ENCODE results near the gene CBX7. TPM values are rescaled to one million over a fixed set of nuclear protein-coding genes. Genes with fewer than 3 reads are reported as not detected.

CBX7 gene
- total RNA-seq, 1 donor = 14.5 TPM

- H3K4me1 ChIP-seq (ENCODE audit: insufficient read depth, low read length) = no peaks in the 10 kb centered on the region
- H3K27me3 ChIP-seq (ENCODE audit: insufficient read depth, low read length) = peaks cover 13% of the 10 kb centered on the region
- H3K79me2 ChIP-seq (ENCODE audit: insufficient read depth, low read length) = no peaks in the 10 kb centered on the region
- no peaks in the 10 kb centered on the region for H4K20me1 ChIP-seq (ENCODE audit: insufficient read depth, low read length)
- peak; percentile 55 for DNase-seq (ENCODE audit: insufficient read length, low spot score, missing footprints)
- no peak overlapping the region for H3K27ac ChIP-seq (ENCODE audit: low read depth, low read length)
- H3K9me3 ChIP-seq (ENCODE audit: low read depth, low read length) = no peaks in the 10 kb centered on the region
- no peak overlapping the region for H2AFZ ChIP-seq (ENCODE audit: low read length)
- H3K4me3 ChIP-seq (ENCODE audit: insufficient read depth, low read length) = no peak overlapping the region
- H3K4me2 ChIP-seq (ENCODE audit: insufficient read depth, low read length) = no peak overlapping the region
- H3K36me3 ChIP-seq (ENCODE audit: insufficient read depth, low read length) = no peaks in the 10 kb centered on the region
- no peak for TF ChIP-seq CTCF (IDR thresholded peaks at IDR 0.05; ENCODE audit: extremely low read depth, low read depth, low read length)
These were observed 61.1 kb downstream of the CBX7 start for GRCh38 chr22:39091126-39092081.

- no peaks in the 10 kb centered on the region for H3K36me3 ChIP-seq (ENCODE audit: insufficient read depth, low read length)
- peaks cover 13% of the 10 kb centered on the region for H3K27me3 ChIP-seq (ENCODE audit: insufficient read depth, low read length)
- H2AFZ ChIP-seq (ENCODE audit: low read length) = no peak overlapping the region
- no peak overlapping the region for H3K27ac ChIP-seq (ENCODE audit: low read depth, low read length)
- H3K79me2 ChIP-seq (ENCODE audit: insufficient read depth, low read length) = no peaks in the 10 kb centered on the region
- H3K4me2 ChIP-seq (ENCODE audit: insufficient read depth, low read length) = no peak overlapping the region
- no peaks in the 10 kb centered on the region for H4K20me1 ChIP-seq (ENCODE audit: insufficient read depth, low read length)
- DNase-seq (ENCODE audit: insufficient read length, low spot score, missing footprints) = peak; percentile 85
- no peak for TF ChIP-seq CTCF (IDR thresholded peaks at IDR 0.05; ENCODE audit: extremely low read depth, low read depth, low read length)
- H3K4me1 ChIP-seq (ENCODE audit: insufficient read depth, low read length) = no peaks in the 10 kb centered on the region
- H3K4me3 ChIP-seq (ENCODE audit: insufficient read depth, low read length) = no peak overlapping the region
- H3K9me3 ChIP-seq (ENCODE audit: low read depth, low read length) = no peaks in the 10 kb centered on the region
These were observed 61.9 kb downstream of the CBX7 start for GRCh38 chr22:39090426-39091064.

- H3K4me3 ChIP-seq (ENCODE audit: insufficient read depth, low read length) = no peak overlapping the region
- peak; percentile 70 for DNase-seq (ENCODE audit: insufficient read length, low spot score, missing footprints)
These were observed 62.6 kb downstream of the CBX7 start for GRCh38 chr22:39089928-39090327.

More at GRCh38 chr22:39089928-39090327, 62.6 kb downstream of the CBX7 start:
- no peaks in the 10 kb centered on the region for H3K4me1 ChIP-seq (ENCODE audit: insufficient read depth, low read length)
- H4K20me1 ChIP-seq (ENCODE audit: insufficient read depth, low read length) = no peaks in the 10 kb centered on the region
- H3K27ac ChIP-seq (ENCODE audit: low read depth, low read length) = no peak overlapping the region
- H2AFZ ChIP-seq (ENCODE audit: low read length) = no peak overlapping the region
- TF ChIP-seq CTCF (IDR thresholded peaks at IDR 0.05; ENCODE audit: extremely low read depth, low read depth, low read length) = no peak
- peaks cover 13% of the 10 kb centered on the region for H3K27me3 ChIP-seq (ENCODE audit: insufficient read depth, low read length)
- H3K36me3 ChIP-seq (ENCODE audit: insufficient read depth, low read length) = no peaks in the 10 kb centered on the region
- H3K79me2 ChIP-seq (ENCODE audit: insufficient read depth, low read length) = no peaks in the 10 kb centered on the region
- H3K9me3 ChIP-seq (ENCODE audit: low read depth, low read length) = no peaks in the 10 kb centered on the region
- H3K4me2 ChIP-seq (ENCODE audit: insufficient read depth, low read length) = no peak overlapping the region

All from osteoblast (primary cell).